ENCODE results near the gene RPL31. TPM values are rescaled to one million over a fixed set of nuclear protein-coding genes. Genes with fewer than 3 reads are reported as not detected.

The RPL31 gene
- total and polyA plus RNA-seq, 9 of the 15 experiments (the other 6 are each of a cell fraction or from before 2014, with no cell fraction given), result 1,176 to 6,037 (median 2,997) TPM

GRCh38 chr2:101002562-101003277 is 631 bp downstream of the RPL31 start (continued):
- TF ChIP-seq HMGXB4 (CRISPR knock-in tag; IDR thresholded peaks at IDR 0.05) (0 out of 2 replicates have a peak, but pooled peaks have one; percentile 27), RBBP5 (IDR thresholded peaks at IDR 0.05; ENCODE audit: borderline replicate concordance, insufficient read depth, low read length, poor library complexity, severe bottlenecking) (peak; percentile 80), ILF3 (IDR thresholded peaks at IDR 0.05; ENCODE audit: borderline replicate concordance) (no peak), CHD1 (IDR thresholded peaks at IDR 0.05; ENCODE audit: low read length) (peak; percentile 66), SNRNP70 (optimal IDR thresholded peaks at IDR 0.05; ENCODE audit: low read depth, low read length) (peak; percentile 29), HMGN3 (IDR thresholded peaks at IDR 0.05; ENCODE audit: borderline replicate concordance, extremely low read depth, insufficient read length, low read depth, low read length) (peak; percentile 3), ZNF282 (CRISPR knock-in tag; IDR thresholded peaks at IDR 0.05) (no peak), PYGO2 (tag; IDR thresholded peaks at IDR 0.05) (no peak), SIN3B (IDR thresholded peaks at IDR 0.05; ENCODE audit: low read depth) (no peak), ZBTB43 (CRISPR knock-in tag; IDR thresholded peaks at IDR 0.05) (no peak), ZNF511 (CRISPR knock-in tag; IDR thresholded peaks at IDR 0.05) (no peak), CBX5 (IDR thresholded peaks at IDR 0.05; ENCODE audit: borderline replicate concordance, low read depth) (no peak), TSC22D4 (tag; IDR thresholded peaks at IDR 0.05) (no peak)
- TF ChIP-seq, protein P1, sequence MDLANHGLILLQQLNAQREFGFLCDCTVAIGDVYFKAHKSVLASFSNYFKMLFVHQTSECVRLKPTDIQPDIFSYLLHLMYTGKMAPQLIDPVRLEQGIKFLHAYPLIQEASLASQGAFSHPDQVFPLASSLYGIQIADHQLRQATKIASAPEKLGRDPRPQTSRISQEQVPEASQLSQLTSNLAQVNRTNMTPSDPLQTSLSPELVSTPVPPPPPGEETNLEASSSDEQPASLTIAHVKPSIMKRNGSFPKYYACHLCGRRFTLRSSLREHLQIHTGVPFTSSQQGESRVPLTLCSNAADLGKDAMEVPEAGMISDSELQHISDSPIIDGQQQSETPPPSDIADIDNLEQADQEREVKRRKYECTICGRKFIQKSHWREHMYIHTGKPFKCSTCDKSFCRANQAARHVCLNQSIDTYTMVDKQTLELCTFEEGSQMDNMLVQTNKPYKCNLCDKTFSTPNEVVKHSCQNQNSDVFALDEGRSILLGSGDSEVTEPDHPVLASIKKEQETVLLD (IDR thresholded peaks at IDR 0.05), result no peak
- TF ChIP-seq, protein P2, sequence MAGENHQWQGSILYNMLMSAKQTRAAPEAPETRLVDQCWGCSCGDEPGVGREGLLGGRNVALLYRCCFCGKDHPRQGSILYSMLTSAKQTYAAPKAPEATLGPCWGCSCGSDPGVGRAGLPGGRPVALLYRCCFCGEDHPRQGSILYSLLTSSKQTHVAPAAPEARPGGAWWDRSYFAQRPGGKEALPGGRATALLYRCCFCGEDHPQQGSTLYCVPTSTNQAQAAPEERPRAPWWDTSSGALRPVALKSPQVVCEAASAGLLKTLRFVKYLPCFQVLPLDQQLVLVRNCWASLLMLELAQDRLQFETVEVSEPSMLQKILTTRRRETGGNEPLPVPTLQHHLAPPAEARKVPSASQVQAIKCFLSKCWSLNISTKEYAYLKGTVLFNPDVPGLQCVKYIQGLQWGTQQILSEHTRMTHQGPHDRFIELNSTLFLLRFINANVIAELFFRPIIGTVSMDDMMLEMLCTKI (IDR thresholded peaks at IDR 0.05; ENCODE audit: partially characterized antibody), result no peak
- TF ChIP-seq, protein P3, sequence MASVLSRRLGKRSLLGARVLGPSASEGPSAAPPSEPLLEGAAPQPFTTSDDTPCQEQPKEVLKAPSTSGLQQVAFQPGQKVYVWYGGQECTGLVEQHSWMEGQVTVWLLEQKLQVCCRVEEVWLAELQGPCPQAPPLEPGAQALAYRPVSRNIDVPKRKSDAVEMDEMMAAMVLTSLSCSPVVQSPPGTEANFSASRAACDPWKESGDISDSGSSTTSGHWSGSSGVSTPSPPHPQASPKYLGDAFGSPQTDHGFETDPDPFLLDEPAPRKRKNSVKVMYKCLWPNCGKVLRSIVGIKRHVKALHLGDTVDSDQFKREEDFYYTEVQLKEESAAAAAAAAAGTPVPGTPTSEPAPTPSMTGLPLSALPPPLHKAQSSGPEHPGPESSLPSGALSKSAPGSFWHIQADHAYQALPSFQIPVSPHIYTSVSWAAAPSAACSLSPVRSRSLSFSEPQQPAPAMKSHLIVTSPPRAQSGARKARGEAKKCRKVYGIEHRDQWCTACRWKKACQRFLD (CRISPR knock-in tag; IDR thresholded peaks at IDR 0.05), result 0 out of 2 replicates have a peak, but pooled peaks have one; percentile 46
